AG04450 (cell line): Measurements from ENCODE around the gene BTN3A1. TPM values are rescaled to one million over a fixed set of nuclear protein-coding genes. Genes with fewer than 3 reads are reported as not detected.
A peak's percentile ranks its signal among the peaks of the same experiment; 100 is the strongest.

Experiments used
- CTCF ChIA-PET: fragments of 300-600, 350-600 bp; formaldehyde crosslinking; extraction: SDS; loops from one replicate; lab custom pipeline; 2022; ENCODE audit warnings: antibody characterized with exemption, inconsistent platforms; lab: Charles Lee
- POLR2A ChIA-PET: fragments of 350-600 bp; formaldehyde crosslinking; extraction: SDS; loops from one replicate; lab custom pipeline; 2021; ENCODE audit warnings: antibody characterized with exemption, inconsistent platforms; lab: Yijun Ruan, JAX
- DNase-seq: peaks from one replicate; pipeline ENCODE4 v3.0.0-alpha.2; 2011; ENCODE audit warnings: low read depth, low spot score
- H3K27ac ChIP-seq: one replicate; pipeline ENCODE4 v1.5.1; 2012; ENCODE audit warnings: low read depth, low read length, control low read depth
- H3K27me3 ChIP-seq: one replicate; pipeline ENCODE4 v1.6.0; 2012; ENCODE audit warnings: low read length; ENCODE audit not compliant: control insufficient read depth, insufficient read depth
- H3K4me3 ChIP-seq: 2 replicates; pipeline ENCODE4 v1.5.1; 2011; ENCODE audit warnings: mild to moderate bottlenecking, low read depth, low read length, control low read depth
- H3K9me3 ChIP-seq: 2 replicates; pipeline ENCODE4 v1.5.1; 2012; ENCODE audit warnings: low read length; ENCODE audit not compliant: control insufficient read depth, insufficient read depth
- CTCF ChIP-seq: IDR thresholded peaks from 2 replicates; pipeline ENCODE4 v1.5.1; 2011; ENCODE audit warnings: low read depth, low read length, control low read depth, inconsistent platforms
- polyA plus RNA-seq: library from polyadenylated mRNA; depleted of rRNA; stranded (reverse); fragments of >200 nt; gene quantifications from 2 replicates; pipeline ENCODE4 v1.2.3, GENCODE V29; 2011

Gene BTN3A1
- polyA plus RNA-seq, 1 experiment: 32.7 TPM

- ChIA-PET CTCF (interaction anchor here (1.2 kb wide), 1 partner anchor 19 kb away, joined by 3 read pairs; no protein-coding TSS in a partner anchor), POLR2A (interaction anchor here (1.0 kb wide), 1 partner anchor 15 kb away, joined by 3 read pairs; no protein-coding TSS in a partner anchor)
- no peak for TF ChIP-seq CTCF
- Histone ChIP-seq H3K27ac (no peak overlapping the region), H3K27me3 (no peaks in the 10 kb centered on the region), H3K4me3 (no peak overlapping the region), H3K9me3 (no peaks in the 10 kb centered on the region)
- no peak for DNase-seq
Measured at GRCh38 chr6:26362093-26362835, 39.8 kb upstream of the BTN3A1 start.

- no peak overlapping the region for H3K4me3 ChIP-seq
- DNase-seq: no peak
- POLR2A ChIA-PET: interaction anchor here (1.0 kb wide), 1 partner anchor 15 kb away, joined by 3 read pairs; no protein-coding TSS in a partner anchor
- H3K27me3 ChIP-seq: no peaks in the 10 kb centered on the region
- no peaks in the 10 kb centered on the region for H3K9me3 ChIP-seq
- H3K27ac ChIP-seq: no peak overlapping the region
- CTCF ChIA-PET: interaction anchor here (1.2 kb wide), 2 partner anchors 18 to 21 kb away, joined by 3 to 5 read pairs; no protein-coding TSS in a partner anchor
- no peak for TF ChIP-seq CTCF
Measured at GRCh38 chr6:26362836-26363220, 39.2 kb upstream of the BTN3A1 start.

GRCh38 chr6:26363882-26364701 is 38.0 kb upstream of the BTN3A1 start:
- Histone ChIP-seq H3K4me3 (peak overlapping the region; percentile 76), H3K27me3 (no peaks in the 10 kb centered on the region), H3K27ac (peak overlapping the region; percentile 31), H3K9me3 (no peaks in the 10 kb centered on the region)
- ChIA-PET POLR2A (interaction anchor here (0.7 kb wide), 1 partner anchor 174 kb away, joined by 4 read pairs; the partner anchor contains the start of gene HMGN4), CTCF (interaction anchor here (1.2 kb wide), 1 partner anchor 22 kb away, joined by 5 read pairs; no protein-coding TSS in a partner anchor)
- no peak for TF ChIP-seq CTCF
- DNase-seq: no peak

GRCh38 chr6:26365633-26365995 is 36.5 kb upstream of the BTN3A1 start:
- no peak for TF ChIP-seq CTCF
- POLR2A ChIA-PET: no interaction called here
- H3K4me3 ChIP-seq: peak overlapping the region; percentile 76
- CTCF ChIA-PET: no interaction called here
- H3K27me3 ChIP-seq: no peaks in the 10 kb centered on the region
- no peak for DNase-seq
- no peaks in the 10 kb centered on the region for H3K9me3 ChIP-seq
- H3K27ac ChIP-seq: peak overlapping the region; percentile 89
